ENCODE measurements around the gene CARMIL1.

DNA sequence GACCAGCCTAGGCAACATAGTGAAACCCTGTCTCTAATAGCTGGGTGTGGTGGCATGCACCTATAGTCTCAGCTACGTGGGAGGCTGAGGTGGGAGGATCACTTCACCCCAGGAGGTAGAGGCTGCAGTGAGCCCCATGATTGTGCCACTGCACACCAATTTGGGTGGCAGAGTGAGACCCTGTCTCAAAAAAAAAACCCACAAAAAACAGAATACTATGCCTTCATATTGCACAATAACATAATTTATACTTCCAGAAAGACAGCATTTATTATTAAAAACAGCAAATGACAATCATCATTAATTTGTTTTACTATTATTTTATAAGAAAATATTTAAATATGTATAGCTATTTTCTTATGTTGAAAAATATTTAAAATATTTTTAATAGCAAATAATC lies 30.0 kb upstream of the CARMIL1 start:
- TF ChIP-seq EP300 (IDR thresholded peaks at IDR 0.05; ENCODE audit: borderline replicate concordance in 1 of 2, low read depth in 1 of 2, low read length in 1 of 2) (no peak), CTCF (IDR thresholded peaks at IDR 0.05) (no peak), ZBTB33 (IDR thresholded peaks at IDR 0.05; ENCODE audit: borderline replicate concordance, low read depth) (no peak), GABPA (IDR thresholded peaks at IDR 0.05; ENCODE audit: low read depth) (no peak), YY1 (IDR thresholded peaks at IDR 0.05; ENCODE audit: low read depth) (no peak), JUND (IDR thresholded peaks at IDR 0.05) (no peak), POLR2AphosphoS5 (IDR thresholded peaks at IDR 0.05; ENCODE audit: low read depth, low read length) (no peak), MXI1 (IDR thresholded peaks at IDR 0.05; ENCODE audit: low read depth, low read length) (no peak), NFIC (IDR thresholded peaks at IDR 0.05; ENCODE audit: borderline replicate concordance) (no peak), EZH2phosphoT487 (IDR thresholded peaks at IDR 0.05; ENCODE audit: borderline replicate concordance, low read depth) (no peak)
- TF ChIP-seq, protein P1, sequence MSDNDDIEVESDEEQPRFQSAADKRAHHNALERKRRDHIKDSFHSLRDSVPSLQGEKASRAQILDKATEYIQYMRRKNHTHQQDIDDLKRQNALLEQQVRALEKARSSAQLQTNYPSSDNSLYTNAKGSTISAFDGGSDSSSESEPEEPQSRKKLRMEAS (IDR thresholded peaks at IDR 0.05; ENCODE audit: low read depth), result no peak
- TF ChIP-seq, protein P2, sequence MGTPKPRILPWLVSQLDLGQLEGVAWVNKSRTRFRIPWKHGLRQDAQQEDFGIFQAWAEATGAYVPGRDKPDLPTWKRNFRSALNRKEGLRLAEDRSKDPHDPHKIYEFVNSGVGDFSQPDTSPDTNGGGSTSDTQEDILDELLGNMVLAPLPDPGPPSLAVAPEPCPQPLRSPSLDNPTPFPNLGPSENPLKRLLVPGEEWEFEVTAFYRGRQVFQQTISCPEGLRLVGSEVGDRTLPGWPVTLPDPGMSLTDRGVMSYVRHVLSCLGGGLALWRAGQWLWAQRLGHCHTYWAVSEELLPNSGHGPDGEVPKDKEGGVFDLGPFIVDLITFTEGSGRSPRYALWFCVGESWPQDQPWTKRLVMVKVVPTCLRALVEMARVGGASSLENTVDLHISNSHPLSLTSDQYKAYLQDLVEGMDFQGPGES (IDR thresholded peaks at IDR 0.05; ENCODE audit: low read depth, low read length), result no peak
